Fibroblast of lung (primary cell): ENCODE results near the gene SLC37A1. TPM values are rescaled to one million over a fixed set of nuclear protein-coding genes. Genes with fewer than 3 reads are reported as not detected.

Experiments used
- DNase-seq, 2 donors: peaks; one replicate each; pipeline versions ENCODE4 v3.0.0 to v3.0.0-alpha.2; 2010; ENCODE audit warnings: low read depth in 2 of 2
- H2AFZ ChIP-seq: 2 replicates; pipeline ENCODE4 v1.5.1; 2012; ENCODE audit warnings: low read length, control low read depth, inconsistent platforms
- H3K27ac ChIP-seq: 2 replicates; pipeline ENCODE4 v1.5.1; 2011; ENCODE audit warnings: low read length, control low read depth; ENCODE audit not compliant: insufficient read depth
- H3K27me3 ChIP-seq: 2 replicates; pipeline ENCODE4 v1.5.1; 2011; ENCODE audit warnings: mild to moderate bottlenecking, low read length; ENCODE audit not compliant: control insufficient read depth, insufficient read depth
- H3K36me3 ChIP-seq: 2 replicates; pipeline ENCODE4 v1.5.1; 2011; ENCODE audit warnings: low read length; ENCODE audit not compliant: control insufficient read depth, insufficient read depth
- H3K4me1 ChIP-seq: 2 replicates; pipeline ENCODE4 v1.5.1; 2011; ENCODE audit warnings: low read length; ENCODE audit not compliant: control insufficient read depth, insufficient read depth; ENCODE audit errors: extremely low read depth
- H3K4me2 ChIP-seq: 2 replicates; pipeline ENCODE4 v1.5.1; 2011; ENCODE audit warnings: low read length, control low read depth; ENCODE audit not compliant: insufficient read depth; ENCODE audit errors: extremely low read depth
- H3K4me3 ChIP-seq, 4 experiments: fragments of 200-600 bp in 1 of 4; sonication (generic) in 1 of 4; replicated peaks in 1 of 4; 2 replicates each; pipeline ENCODE4 v1.5.1; 2011 to 2016; ENCODE audit warnings: low read length in 4 of 4, low read depth in 3 of 4, mild to moderate bottlenecking in 3 of 4, control low read depth in 2 of 4, inconsistent platforms in 1 of 4, mixed read lengths in 1 of 4; ENCODE audit not compliant: insufficient read depth in 1 of 4; ENCODE audit errors: control extremely low read depth in 1 of 4
- H3K79me2 ChIP-seq: 2 replicates; pipeline ENCODE4 v1.5.1; 2012; ENCODE audit warnings: mild to moderate bottlenecking, low read length, inconsistent platforms; ENCODE audit not compliant: control insufficient read depth, insufficient read depth
- H3K9ac ChIP-seq: 2 replicates; pipeline ENCODE4 v1.5.1; 2011; ENCODE audit warnings: mild to moderate bottlenecking, low read length, control low read depth; ENCODE audit not compliant: insufficient read depth
- H3K9me3 ChIP-seq: 2 replicates; pipeline ENCODE4 v1.5.1; 2012; ENCODE audit warnings: low read depth, low read length; ENCODE audit not compliant: control insufficient read depth, insufficient read depth
- H4K20me1 ChIP-seq: 2 replicates; pipeline ENCODE4 v1.5.1; 2011; ENCODE audit warnings: low read length; ENCODE audit not compliant: control insufficient read depth, insufficient read depth; ENCODE audit errors: extremely low read depth
- CTCF ChIP-seq, 2 donors: IDR thresholded peaks in 1 of 2; conservative IDR thresholded peaks in 1 of 2; 1 replicate in 1 of 2; 2 replicates in 1 of 2; pipeline ENCODE4 v1.5.1; 2011 to 2012; ENCODE audit warnings: low read length in 2 of 2, control low read depth in 1 of 2, inconsistent platforms in 1 of 2, low read depth in 1 of 2, mild to moderate bottlenecking in 1 of 2
- EZH2 ChIP-seq: IDR thresholded peaks from 2 replicates; pipeline ENCODE4 v1.5.1; 2012; ENCODE audit warnings: low read length, control low read depth, mild to moderate bottlenecking; ENCODE audit errors: missing control alignments
- polyA plus RNA-seq, 2 donors: library from polyadenylated mRNA; depleted of rRNA in 1 of 2; stranded (reverse) in 1 of 2; unstranded in 1 of 2; fragments of >200 nt; gene quantifications; 2 replicates each; pipeline ENCODE4 v1.2.1, GENCODE V29; 2011 to 2012; ENCODE audit warnings: missing spikeins in 1 of 2
- total RNA-seq: library from RNA; depleted of rRNA; stranded (reverse); fragments of >200 nt; gene quantifications from 2 replicates; pipeline ENCODE4 v1.2.1, GENCODE V29; 2014

Gene SLC37A1
- total and polyA plus RNA-seq, 2 donors (not counting 1 experiment from before 2014, with no cell fraction given) = 0.42 to 6.4 TPM

DNA sequence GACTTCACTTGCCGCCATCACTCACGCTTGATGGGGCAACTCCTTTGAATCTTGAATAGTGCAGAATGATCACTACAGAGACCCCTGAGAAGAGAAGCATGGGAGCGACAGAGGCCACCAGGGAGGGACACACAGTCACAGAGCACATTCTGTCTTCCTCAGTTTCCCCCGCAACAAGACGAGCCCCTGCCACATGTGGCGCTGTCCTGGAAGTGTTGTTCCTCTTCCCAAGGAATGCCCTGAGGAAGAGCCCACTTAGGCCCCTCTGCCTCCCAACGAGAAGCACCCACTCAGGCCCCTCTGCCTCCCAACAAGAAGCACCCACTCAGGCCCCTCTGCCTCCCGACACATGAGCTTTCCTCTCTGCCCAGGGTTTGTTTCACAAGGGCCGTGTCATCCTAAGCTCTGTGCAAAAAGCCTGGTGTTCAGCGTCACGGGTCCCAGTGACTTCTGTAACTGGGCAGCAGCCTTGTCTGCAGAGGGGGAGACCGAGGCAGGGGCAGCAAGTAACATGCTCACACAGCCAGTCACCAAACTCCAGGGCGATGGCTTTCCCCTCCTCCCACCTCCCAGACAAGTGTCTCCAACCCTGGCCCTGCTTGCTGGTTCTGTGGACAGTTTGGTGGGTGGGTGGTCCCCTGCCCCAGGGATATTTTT is 19.8 kb downstream of the SLC37A1 start:
- H4K20me1 ChIP-seq = no peaks in the 10 kb centered on the region
- H3K9ac ChIP-seq = no peak overlapping the region
- DNase-seq = no peak
- no peaks in the 10 kb centered on the region for H3K9me3 ChIP-seq
- no peak overlapping the region for H3K4me3 ChIP-seq
- H3K79me2 ChIP-seq = no peaks in the 10 kb centered on the region
- H3K36me3 ChIP-seq = no peaks in the 10 kb centered on the region
- no peak overlapping the region for H3K27ac ChIP-seq
- H3K27me3 ChIP-seq = no peaks in the 10 kb centered on the region
- no peak overlapping the region for H2AFZ ChIP-seq
- H3K4me2 ChIP-seq = no peak overlapping the region
- H3K4me1 ChIP-seq = no peaks in the 10 kb centered on the region
- TF ChIP-seq EZH2 (no peak), CTCF (conservative IDR thresholded peaks at IDR 0.05 in 1 of 2, IDR thresholded peaks at IDR 0.05 in 1 of 2; ENCODE audit: low read depth in 1 of 2, low read length in 2 of 2) (no peak)

DNA sequence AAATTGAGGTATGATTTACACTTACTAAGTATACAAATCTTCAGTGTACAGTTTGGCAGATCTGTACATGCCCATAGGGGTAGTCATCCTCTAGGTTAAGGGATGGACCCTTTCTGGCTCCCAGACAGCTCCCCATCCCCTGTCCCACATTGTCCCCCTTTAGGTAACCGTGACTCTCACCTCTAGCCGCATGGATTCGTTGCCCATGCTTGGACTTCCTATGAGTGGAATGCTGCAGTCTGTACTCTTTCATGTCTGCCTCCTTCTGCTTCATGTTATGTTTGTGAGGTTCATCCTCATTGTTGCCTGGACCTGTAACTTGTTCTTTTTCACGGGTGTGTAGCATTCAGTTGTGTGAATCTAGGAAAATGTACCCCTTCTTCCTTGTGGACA is 20.3 kb downstream of the SLC37A1 start:
- TF ChIP-seq CTCF (conservative IDR thresholded peaks at IDR 0.05 in 1 of 2, IDR thresholded peaks at IDR 0.05 in 1 of 2; ENCODE audit: low read depth in 1 of 2, low read length in 2 of 2) (no peak), EZH2 (no peak)
- H3K4me2 ChIP-seq = no peak overlapping the region
- H3K27me3 ChIP-seq = no peaks in the 10 kb centered on the region
- no peaks in the 10 kb centered on the region for H3K36me3 ChIP-seq
- H3K9ac ChIP-seq = no peak overlapping the region
- H3K27ac ChIP-seq = no peak overlapping the region
- no peak for DNase-seq
- H3K4me3 ChIP-seq = no peak overlapping the region
- H3K79me2 ChIP-seq = no peaks in the 10 kb centered on the region
- no peaks in the 10 kb centered on the region for H4K20me1 ChIP-seq
- H3K9me3 ChIP-seq = no peaks in the 10 kb centered on the region
- H2AFZ ChIP-seq = no peak overlapping the region
- H3K4me1 ChIP-seq = no peaks in the 10 kb centered on the region

DNA sequence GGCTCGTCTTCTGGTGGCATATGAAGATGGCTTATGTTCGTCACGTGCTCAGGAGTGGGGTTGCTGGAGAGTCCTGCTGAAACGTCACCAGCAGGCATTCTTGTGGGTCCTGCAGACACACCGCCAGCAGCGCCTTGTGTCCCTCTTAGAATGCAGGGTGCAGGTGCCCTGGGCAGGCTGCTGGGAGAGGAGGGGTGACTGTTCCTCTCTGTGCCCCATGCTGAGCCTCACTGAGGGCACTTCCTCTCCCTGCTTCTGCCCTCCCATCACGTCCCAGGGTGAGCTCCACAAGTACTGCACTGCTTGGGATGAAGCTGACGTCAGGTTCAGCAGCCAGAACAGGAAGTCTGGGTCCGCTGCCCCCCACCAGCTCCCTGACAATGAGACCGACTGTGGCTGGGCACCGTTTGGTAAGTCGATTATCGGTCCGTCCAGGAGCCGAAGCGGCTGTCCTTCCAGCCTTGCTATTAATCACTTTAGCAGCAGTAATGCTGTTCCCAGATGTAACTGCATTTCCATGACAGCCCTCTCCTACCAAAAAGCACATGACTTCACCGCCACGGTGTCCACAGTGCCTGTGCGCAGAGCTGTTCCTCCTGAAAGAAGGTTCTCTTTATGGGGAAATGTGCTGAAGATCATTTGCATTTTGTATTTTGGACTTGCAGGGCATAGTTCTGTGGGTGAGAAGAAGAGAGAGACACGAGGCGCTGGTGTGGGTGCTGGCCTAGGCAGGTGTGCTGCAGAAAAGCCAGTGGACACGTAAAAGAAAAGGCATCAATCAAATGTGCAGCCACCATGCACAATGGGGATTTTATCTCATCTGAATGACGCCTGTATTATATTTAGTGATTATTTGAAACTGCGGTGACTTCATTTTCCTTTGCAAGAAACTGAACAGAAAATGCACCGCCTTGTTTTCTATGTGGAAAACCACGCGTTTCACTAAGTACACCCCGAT is 21.0 kb downstream of the SLC37A1 start:
- Histone ChIP-seq H3K9ac (no peak overlapping the region), H3K79me2 (no peaks in the 10 kb centered on the region), H2AFZ (no peak overlapping the region), H3K4me2 (no peak overlapping the region), H3K27ac (no peak overlapping the region), H3K27me3 (no peaks in the 10 kb centered on the region), H3K9me3 (no peaks in the 10 kb centered on the region), H3K4me1 (no peaks in the 10 kb centered on the region), H4K20me1 (no peaks in the 10 kb centered on the region), H3K4me3 (no peak overlapping the region), H3K36me3 (no peaks in the 10 kb centered on the region)
- no peak for TF ChIP-seq EZH2
- no peak for TF ChIP-seq CTCF (conservative IDR thresholded peaks at IDR 0.05 in 1 of 2, IDR thresholded peaks at IDR 0.05 in 1 of 2; ENCODE audit: low read depth in 1 of 2, low read length in 2 of 2)
- DNase-seq = no peak
